H1 (cell line): ENCODE results near the gene SAMM50. TPM values are rescaled to one million over a fixed set of nuclear protein-coding genes. Genes with fewer than 3 reads are reported as not detected.

ENCODE experiments used
- CTCF ChIA-PET: fragments of 300-600 bp; sonication (Branson Sonifier 250); formaldehyde crosslinking; loops from one replicate; lab custom pipeline; 2021; ENCODE audit not compliant: partially characterized antibody; lab: Charles Lee
- POLR2A ChIA-PET: fragments of 300-600 bp; sonication (Branson Sonifier 250); formaldehyde crosslinking; loops from one replicate; lab custom pipeline; 2021; ENCODE audit warnings: inconsistent platforms; ENCODE audit not compliant: partially characterized antibody; lab: Charles Lee
- DNase-seq, 2 experiments: peaks; one replicate each; pipeline versions ENCODE4 v3.0.0 to v3.0.0-alpha.2; 2010 to 2022; ENCODE audit warnings: low spot score in 2 of 2, low read depth in 1 of 2, mixed read lengths in 1 of 2
- FAIRE-seq: peaks from 2 replicates; lab custom pipeline; 2011; peaks lifted over from hg19 to GRCh38; lab: Jason Lieb, UNC
- H2AFZ ChIP-seq: 2 replicates; pipeline ENCODE4 v1.8.1; 2012; ENCODE audit warnings: low read length, inconsistent platforms
- H2AK5ac ChIP-seq: 2 replicates; pipeline ENCODE4 v1.6.1; 2013; ENCODE audit warnings: low read depth, low read length
- H2BK120ac ChIP-seq: replicated peaks from 2 replicates; pipeline ENCODE3; 2013; ENCODE audit warnings: low read depth, low read length, inconsistent platforms
- H2BK12ac ChIP-seq: 2 replicates; pipeline ENCODE4 v1.6.1; 2013; ENCODE audit warnings: low read depth, low read length
- H2BK15ac ChIP-seq: 2 replicates; pipeline ENCODE4 v1.6.1; 2013; ENCODE audit warnings: low read length
- H2BK20ac ChIP-seq: 2 replicates; pipeline ENCODE4 v1.6.1; 2013; ENCODE audit warnings: low read length
- H2BK5ac ChIP-seq: 2 replicates; pipeline ENCODE4 v1.6.1; 2013; ENCODE audit warnings: low read depth, low read length
- H3K14ac ChIP-seq: 2 replicates; pipeline ENCODE4 v1.6.1; 2013; ENCODE audit warnings: inconsistent platforms; ENCODE audit not compliant: insufficient read length
- H3K18ac ChIP-seq: 2 replicates; pipeline ENCODE4 v1.6.1; 2013; ENCODE audit warnings: low read length; ENCODE audit errors: extremely low read depth
- H3K23ac ChIP-seq: 2 replicates; pipeline ENCODE4 v1.6.1; 2013; ENCODE audit warnings: inconsistent platforms; ENCODE audit not compliant: insufficient read length
- H3K23me2 ChIP-seq: 2 replicates; pipeline ENCODE4 v1.6.1; 2013; ENCODE audit warnings: low read depth, low read length
- H3K27ac ChIP-seq: 2 replicates; pipeline ENCODE4 v1.6.1; 2011; ENCODE audit warnings: low read depth, low read length, inconsistent platforms
- H3K27me3 ChIP-seq, 4 experiments: replicated peaks in 1 of 4; 1 replicate in 1 of 4; 2 replicates in 3 of 4; pipeline versions ENCODE4 v1.6.1 to v1.8.1; 2011 to 2013; ENCODE audit warnings: low read length in 3 of 4, mild to moderate bottlenecking in 3 of 4, inconsistent platforms in 2 of 4, mixed read lengths in 2 of 4, moderate library complexity in 1 of 4; ENCODE audit not compliant: control insufficient read depth in 3 of 4, insufficient read depth in 3 of 4; ENCODE audit errors: extremely low read depth in 1 of 4
- H3K36me3 ChIP-seq, 4 experiments: 2 replicates each; pipeline versions ENCODE4 v1.6.1 to v1.8.1; 2011 to 2013; ENCODE audit warnings: mild to moderate bottlenecking in 4 of 4, low read length in 3 of 4, moderate library complexity in 2 of 4, control low read depth in 1 of 4, inconsistent platforms in 1 of 4; ENCODE audit not compliant: insufficient read depth in 4 of 4, control insufficient read depth in 2 of 4
- H3K4ac ChIP-seq: replicated peaks from 2 replicates; pipeline ENCODE3; 2013; ENCODE audit warnings: low read length, low read depth, mixed read lengths, inconsistent platforms; ENCODE audit not compliant: insufficient read length
- H3K4me1 ChIP-seq, 4 experiments: replicated peaks in 1 of 4; 1 replicate in 1 of 4; 2 replicates in 3 of 4; pipeline versions ENCODE4 v1.6.1 to v1.8.1; 2011 to 2013; ENCODE audit warnings: low read length in 3 of 4, inconsistent platforms in 2 of 4, mixed read lengths in 1 of 4; ENCODE audit not compliant: insufficient read depth in 4 of 4, control insufficient read depth in 3 of 4
- H3K4me2 ChIP-seq, 2 experiments: 2 replicates each; pipeline versions ENCODE4 v1.6.1 to v1.8.1; 2011 to 2013; ENCODE audit warnings: low read depth in 2 of 2, low read length in 2 of 2, control low read depth in 1 of 2, inconsistent platforms in 1 of 2, mild to moderate bottlenecking in 1 of 2; ENCODE audit not compliant: insufficient read depth in 1 of 2
- H3K4me3 ChIP-seq, 4 experiments: fragments of 200-600, 300-600 bp in 1 of 4; sonication (generic), shearing (Covaris generic), sonication (Bioruptor Twin) in 1 of 4; 2 replicates each; pipeline versions ENCODE4 v1.5.1 to v1.8.1; 2011 to 2016; ENCODE audit warnings: low read length in 4 of 4, low read depth in 3 of 4, control low read depth in 2 of 4, inconsistent platforms in 2 of 4, mild to moderate bottlenecking in 2 of 4, mixed read lengths in 1 of 4, moderate library complexity in 1 of 4; ENCODE audit not compliant: insufficient read depth in 2 of 4; ENCODE audit errors: extremely low read depth in 1 of 4
- H3K56ac ChIP-seq: replicated peaks from 2 replicates; pipeline ENCODE3; 2013; ENCODE audit warnings: low read depth, mild to moderate bottlenecking, mixed read lengths, low read length, inconsistent platforms; ENCODE audit not compliant: insufficient read length
- H3K79me1 ChIP-seq: 2 replicates; pipeline ENCODE4 v1.6.1; 2013; ENCODE audit warnings: low read depth, low read length, control low read depth
- H3K79me2 ChIP-seq, 2 experiments: 2 replicates each; pipeline versions ENCODE4 v1.6.1 to v1.8.1; 2012 to 2013; ENCODE audit warnings: low read length in 2 of 2, mild to moderate bottlenecking in 2 of 2, inconsistent platforms in 1 of 2; ENCODE audit not compliant: insufficient read depth in 2 of 2, control insufficient read depth in 1 of 2
- H3K9ac ChIP-seq, 4 experiments: replicated peaks in 1 of 4; 1 replicate in 1 of 4; 2 replicates in 3 of 4; pipeline versions ENCODE4 v1.6.1 to v1.8.1; 2011 to 2013; ENCODE audit warnings: low read depth in 3 of 4, low read length in 3 of 4, control low read depth in 2 of 4, mild to moderate bottlenecking in 2 of 4, moderate library complexity in 2 of 4, inconsistent platforms in 1 of 4; ENCODE audit errors: extremely low read depth in 1 of 4
- H3K9me3 ChIP-seq, 2 experiments: 2 replicates each; pipeline versions ENCODE4 v1.6.1 to v1.8.1; 2012 to 2013; ENCODE audit warnings: mild to moderate bottlenecking in 2 of 2, moderate library complexity in 2 of 2, control low read depth in 1 of 2, inconsistent platforms in 1 of 2, low read depth in 1 of 2, low read length in 1 of 2, mixed read lengths in 1 of 2; ENCODE audit not compliant: insufficient read depth in 2 of 2
- H4K20me1 ChIP-seq, 2 experiments: replicated peaks in 1 of 2; 2 replicates each; pipeline versions ENCODE3 to v1.8.1; 2011 to 2013; ENCODE audit warnings: inconsistent platforms in 2 of 2, low read length in 2 of 2, mild to moderate bottlenecking in 1 of 2; ENCODE audit not compliant: insufficient read depth in 2 of 2, control insufficient read depth in 1 of 2
- H4K5ac ChIP-seq: 2 replicates; pipeline ENCODE4 v1.6.1; 2013; ENCODE audit warnings: low read length, low read depth, mixed read lengths, inconsistent platforms; ENCODE audit not compliant: insufficient read length
- H4K8ac ChIP-seq: 2 replicates; pipeline ENCODE4 v1.8.0; 2013; ENCODE audit warnings: mild to moderate bottlenecking, moderate library complexity, low read length, inconsistent platforms; ENCODE audit not compliant: insufficient read depth; ENCODE audit errors: extremely low read depth
- H4K91ac ChIP-seq: replicated peaks from 2 replicates; pipeline ENCODE3; 2013; ENCODE audit warnings: low read length, mixed read lengths, inconsistent platforms; ENCODE audit not compliant: insufficient read length
- BACH1 ChIP-seq: IDR thresholded peaks from 2 replicates; pipeline ENCODE4 v1.6.1; 2012; ENCODE audit warnings: low read length, improper control_type of control experiment
- NANOG ChIP-seq: IDR thresholded peaks from 2 replicates; pipeline ENCODE4 v1.6.1; 2011; ENCODE audit warnings: low read length, low read depth, mild to moderate bottlenecking, inconsistent platforms; ENCODE audit not compliant: insufficient read depth, poor library complexity, severe bottlenecking
- SIN3A ChIP-seq, 2 experiments: IDR thresholded peaks in 1 of 2; conservative IDR thresholded peaks in 1 of 2; 2 replicates each; pipeline ENCODE4 v1.6.1; 2011 to 2012; ENCODE audit warnings: low read length in 2 of 2, improper control_type of control experiment in 1 of 2, low read depth in 1 of 2, mild to moderate bottlenecking in 1 of 2
- SP4 ChIP-seq: IDR thresholded peaks from 2 replicates; pipeline ENCODE4 v1.6.1; 2012; ENCODE audit warnings: low read length, inconsistent platforms
- WGBS, 2 experiments: shearing (Covaris generic) in 1 of 2; methylation state at CpG; one replicate each; pipeline versions ENCODE4 v1.1.6 to v1.1.7; 2013 to 2015; ENCODE audit warnings: low lambda C conversion rate in 2 of 2, mixed read lengths in 2 of 2, inconsistent platforms in 1 of 2, low coverage in 1 of 2, missing lambda C conversion rate in 1 of 2; ENCODE audit not compliant: insufficient replicate concordance in 2 of 2, insufficient coverage in 1 of 2, insufficient read length in 1 of 2; ENCODE audit errors: extremely low coverage in 1 of 2, missing lambda C conversion rate in 1 of 2; 5-methylcytosine and 5-hydroxymethylcytosine counted together
- polyA plus RNA-seq, 7 experiments: library from polyadenylated mRNA; depleted of rRNA in 3 of 7; stranded (reverse) in 5 of 7; unstranded in 2 of 7; fragments of >200 nt in 5 of 7; fragments of 200-250 nt in 2 of 7; gene quantifications; 1 replicate in 5 of 7; 2 replicates in 1 of 7; 4 replicates in 1 of 7; pipeline versions ENCODE4 v1.2.1 to v1.2.3, GENCODE V29; 2011 to 2013; ENCODE audit warnings: missing spikeins in 2 of 7, mixed read lengths in 2 of 7
- total RNA-seq: library from RNA; stranded (reverse); fragmentation: NEBNext Ultra II Directional; extraction: Animal tissue kit (Norgen Biotek cat#: 25700); gene quantifications from 2 replicates; pipeline ENCODE4 v1.2.1, GENCODE V29; 2021

SAMM50 gene
- total and polyA plus RNA-seq, 2 of the 8 experiments (the other 6 are each of a cell fraction or from before 2014, with no cell fraction given), result 45.4 to 70.3 TPM

- H2BK20ac ChIP-seq, result no peak overlapping the region
- no peak overlapping the region for H2BK15ac ChIP-seq
- H3K27ac ChIP-seq, result no peak overlapping the region
- H3K56ac ChIP-seq, result no peak overlapping the region
- no peak for FAIRE-seq
- H2BK12ac ChIP-seq, result no peak overlapping the region
- H4K5ac ChIP-seq, result no peak overlapping the region
- H3K79me2 ChIP-seq, result no peaks in the 10 kb centered on the region
- H3K4ac ChIP-seq, result no peak overlapping the region
- TF ChIP-seq SP4 (no peak), SIN3A (conservative IDR thresholded peaks at IDR 0.05 in 1 of 2, IDR thresholded peaks at IDR 0.05 in 1 of 2; ENCODE audit: low read depth in 1 of 2, low read length in 2 of 2) (no peak), NANOG (no peak), BACH1 (no peak)
- no peak overlapping the region for H3K14ac ChIP-seq
- no peak for DNase-seq
- no peak overlapping the region for H3K18ac ChIP-seq
- no peak overlapping the region for H2BK5ac ChIP-seq
- ChIA-PET POLR2A (no interaction called here), CTCF (interaction anchor here (0.5 to 1.1 kb wide), 4 partner anchors 20 to 298 kb away, joined by 3 read pairs; no protein-coding TSS in a partner anchor)
- H3K9ac ChIP-seq, result no peak overlapping the region
- no peaks in the 10 kb centered on the region for H3K9me3 ChIP-seq
- no peak overlapping the region for H3K23ac ChIP-seq
- no peak overlapping the region for H2AK5ac ChIP-seq
- no peaks in the 10 kb centered on the region for H4K20me1 ChIP-seq
- no peak overlapping the region for H3K4me2 ChIP-seq
- H3K4me3 ChIP-seq, result no peak overlapping the region
- H3K79me1 ChIP-seq, result no peaks in the 10 kb centered on the region; the same call in 1 of the 2 replicates
- WGBS, 2 experiments, result 83% methylated on average over 8 of the region's 8 CpGs; no CpG with 5 or more reads in 1 of the 2 experiments
- no peaks in the 10 kb centered on the region for H3K36me3 ChIP-seq
- H3K27me3 ChIP-seq, result no peaks in the 10 kb centered on the region
- H3K23me2 ChIP-seq, result no peaks in the 10 kb centered on the region
- no peak overlapping the region for H2AFZ ChIP-seq
- H4K8ac ChIP-seq, result no peak overlapping the region; the same call in 1 of the 2 replicates
- H2BK120ac ChIP-seq, result no peak overlapping the region
- no peak overlapping the region for H4K91ac ChIP-seq
- H3K4me1 ChIP-seq, result peaks cover 0 to 6% (median 0%) of the 10 kb centered on the region in 4 experiments; a peak in 1 of 7 replicates
These were observed 75.5 kb downstream of the SAMM50 start for GRCh38 chr22:44030702-44031082.
